Measurements from ENCODE around the gene ACTR3C. TPM values are rescaled to one million over a fixed set of nuclear protein-coding genes. Genes with fewer than 3 reads are reported as not detected.
A peak's percentile ranks its signal among the peaks of the same experiment; 100 is the strongest.

ACTR3C gene
- total and polyA plus RNA-seq, 2 experiments from 2014 or later = 1.5 to 3.5 TPM

DNA sequence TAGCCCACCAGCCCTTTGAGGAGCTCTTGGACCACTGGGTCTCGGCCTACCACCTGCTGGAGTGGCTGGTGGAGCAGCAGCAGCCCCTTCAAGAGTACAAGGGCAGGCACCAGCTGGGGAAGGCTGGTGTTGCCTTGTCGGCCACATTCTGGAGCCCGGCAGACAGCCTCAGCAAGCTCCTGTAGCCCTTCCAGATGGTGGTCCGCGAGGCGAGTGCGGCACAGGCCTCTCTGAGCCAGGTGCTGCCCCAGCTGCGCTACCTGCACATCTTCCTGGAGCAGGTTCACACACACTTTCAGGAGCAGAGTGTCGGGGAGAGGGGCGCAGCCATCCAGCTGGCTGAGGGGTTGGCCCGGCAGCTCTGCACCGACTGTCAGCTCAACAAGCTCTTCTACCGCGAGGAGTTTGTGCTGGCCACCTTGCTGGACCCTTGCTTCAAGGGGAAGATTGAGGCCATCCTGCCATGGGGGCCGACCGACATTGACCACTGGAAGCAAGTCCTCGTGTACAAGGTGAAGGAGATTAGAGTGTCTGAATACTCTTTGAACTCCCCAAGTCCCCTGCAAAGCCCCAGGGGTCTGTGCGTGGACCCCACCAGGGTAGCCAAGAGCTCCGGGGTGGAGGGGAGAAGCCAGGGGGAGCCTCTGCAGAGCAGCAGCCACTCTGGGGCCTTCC, 7.0 kb upstream of the ACTR3C start (continued):
- TF ChIP-seq, protein P1, sequence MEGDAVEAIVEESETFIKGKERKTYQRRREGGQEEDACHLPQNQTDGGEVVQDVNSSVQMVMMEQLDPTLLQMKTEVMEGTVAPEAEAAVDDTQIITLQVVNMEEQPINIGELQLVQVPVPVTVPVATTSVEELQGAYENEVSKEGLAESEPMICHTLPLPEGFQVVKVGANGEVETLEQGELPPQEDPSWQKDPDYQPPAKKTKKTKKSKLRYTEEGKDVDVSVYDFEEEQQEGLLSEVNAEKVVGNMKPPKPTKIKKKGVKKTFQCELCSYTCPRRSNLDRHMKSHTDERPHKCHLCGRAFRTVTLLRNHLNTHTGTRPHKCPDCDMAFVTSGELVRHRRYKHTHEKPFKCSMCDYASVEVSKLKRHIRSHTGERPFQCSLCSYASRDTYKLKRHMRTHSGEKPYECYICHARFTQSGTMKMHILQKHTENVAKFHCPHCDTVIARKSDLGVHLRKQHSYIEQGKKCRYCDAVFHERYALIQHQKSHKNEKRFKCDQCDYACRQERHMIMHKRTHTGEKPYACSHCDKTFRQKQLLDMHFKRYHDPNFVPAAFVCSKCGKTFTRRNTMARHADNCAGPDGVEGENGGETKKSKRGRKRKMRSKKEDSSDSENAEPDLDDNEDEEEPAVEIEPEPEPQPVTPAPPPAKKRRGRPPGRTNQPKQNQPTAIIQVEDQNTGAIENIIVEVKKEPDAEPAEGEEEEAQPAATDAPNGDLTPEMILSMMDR (conservative IDR thresholded peaks at IDR 0.05; ENCODE audit: low read depth in 2 of 2) = no peak

DNA sequence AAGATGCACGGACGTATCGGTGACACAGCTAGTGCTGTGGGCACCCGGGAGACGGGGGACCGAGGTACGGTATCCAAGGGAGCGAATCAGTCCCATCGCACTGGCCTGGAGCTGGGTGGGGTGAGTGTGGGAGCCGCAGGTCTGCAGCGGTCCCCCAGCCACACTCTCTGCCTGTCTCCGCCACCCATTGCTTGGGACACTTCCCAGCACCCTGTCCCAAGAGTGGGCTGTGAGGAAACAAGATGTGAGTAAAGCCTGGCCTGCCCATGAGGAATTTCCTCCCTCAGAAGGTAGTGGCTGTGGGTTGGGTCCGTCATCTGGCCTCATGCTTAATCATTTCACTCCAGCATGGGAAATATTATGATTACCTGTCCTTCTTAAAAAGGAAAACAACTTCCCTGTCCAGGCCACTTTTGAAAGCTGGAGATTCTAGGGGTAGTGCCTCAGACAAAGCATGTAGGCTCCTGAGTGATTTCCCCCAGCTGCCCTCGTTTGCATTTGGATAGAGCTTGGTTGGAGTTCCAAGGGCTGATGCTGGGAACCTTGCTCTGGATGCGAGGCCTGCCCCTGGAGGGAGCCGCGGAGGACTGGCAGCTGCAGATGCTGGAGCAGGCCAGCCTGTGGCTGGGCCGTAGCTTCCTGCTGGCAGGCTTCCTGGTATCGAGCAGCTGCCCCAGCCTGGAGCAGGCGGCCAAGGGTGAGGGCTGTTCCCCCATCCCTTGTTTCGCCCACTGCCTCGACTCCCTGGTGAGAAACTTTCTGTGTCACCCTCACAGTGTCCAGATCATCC, 6.2 kb upstream of the ACTR3C start:
- H3F3A ChIP-seq (replicated peaks; ENCODE audit: low read depth) = peaks cover 22% of the 10 kb centered on the region
- H3K4me1 ChIP-seq (ENCODE audit: insufficient read depth) = peaks cover 35% of the 10 kb centered on the region
- peak; percentile 93 for DNase-seq (ENCODE audit: low spot score)
- peaks cover 58% of the 10 kb centered on the region for H3K36me3 Mint-ChIP-seq (ENCODE audit: low read depth)
- no peaks in the 10 kb centered on the region; the same call in 2 of the 3 replicates for H3K9me3 Mint-ChIP-seq
- H4K20me1 ChIP-seq (replicated peaks; ENCODE audit: insufficient read depth) = no peaks in the 10 kb centered on the region
- H3K4me1 Mint-ChIP-seq = peaks cover 45% of the 10 kb centered on the region
- no peaks in the 10 kb centered on the region for H3K9me2 ChIP-seq (ENCODE audit: insufficient read depth)
- peak; percentile 97 for ATAC-seq
- peak overlapping the region; percentile 11; the same call in 1 of the 3 replicates for H3K4me3 Mint-ChIP-seq
- H3K27me3 ChIP-seq (ENCODE audit: insufficient read depth) = no peaks in the 10 kb centered on the region
- peaks cover 18% of the 10 kb centered on the region for H3K27me3 Mint-ChIP-seq (ENCODE audit: insufficient read depth, low read depth, poor library complexity)
- peak overlapping the region; percentile 95 for H3K27ac ChIP-seq (ENCODE audit: low read depth)
- H3K27ac Mint-ChIP-seq = peak overlapping the region; percentile 93
- peaks cover 44% of the 10 kb centered on the region for H3K79me2 ChIP-seq (replicated peaks; ENCODE audit: insufficient read depth)
- TF ChIP-seq, protein P1 (conservative IDR thresholded peaks at IDR 0.05; ENCODE audit: low read depth in 2 of 2) = 0 out of 4 replicates have a peak, but pooled peaks of 1 of the 2 experiments have one; percentile 5
- TF ChIP-seq, protein P2, sequence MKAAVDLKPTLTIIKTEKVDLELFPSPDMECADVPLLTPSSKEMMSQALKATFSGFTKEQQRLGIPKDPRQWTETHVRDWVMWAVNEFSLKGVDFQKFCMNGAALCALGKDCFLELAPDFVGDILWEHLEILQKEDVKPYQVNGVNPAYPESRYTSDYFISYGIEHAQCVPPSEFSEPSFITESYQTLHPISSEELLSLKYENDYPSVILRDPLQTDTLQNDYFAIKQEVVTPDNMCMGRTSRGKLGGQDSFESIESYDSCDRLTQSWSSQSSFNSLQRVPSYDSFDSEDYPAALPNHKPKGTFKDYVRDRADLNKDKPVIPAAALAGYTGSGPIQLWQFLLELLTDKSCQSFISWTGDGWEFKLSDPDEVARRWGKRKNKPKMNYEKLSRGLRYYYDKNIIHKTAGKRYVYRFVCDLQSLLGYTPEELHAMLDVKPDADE (IDR thresholded peaks at IDR 0.05) = no peak
- TF ChIP-seq, protein P3, sequence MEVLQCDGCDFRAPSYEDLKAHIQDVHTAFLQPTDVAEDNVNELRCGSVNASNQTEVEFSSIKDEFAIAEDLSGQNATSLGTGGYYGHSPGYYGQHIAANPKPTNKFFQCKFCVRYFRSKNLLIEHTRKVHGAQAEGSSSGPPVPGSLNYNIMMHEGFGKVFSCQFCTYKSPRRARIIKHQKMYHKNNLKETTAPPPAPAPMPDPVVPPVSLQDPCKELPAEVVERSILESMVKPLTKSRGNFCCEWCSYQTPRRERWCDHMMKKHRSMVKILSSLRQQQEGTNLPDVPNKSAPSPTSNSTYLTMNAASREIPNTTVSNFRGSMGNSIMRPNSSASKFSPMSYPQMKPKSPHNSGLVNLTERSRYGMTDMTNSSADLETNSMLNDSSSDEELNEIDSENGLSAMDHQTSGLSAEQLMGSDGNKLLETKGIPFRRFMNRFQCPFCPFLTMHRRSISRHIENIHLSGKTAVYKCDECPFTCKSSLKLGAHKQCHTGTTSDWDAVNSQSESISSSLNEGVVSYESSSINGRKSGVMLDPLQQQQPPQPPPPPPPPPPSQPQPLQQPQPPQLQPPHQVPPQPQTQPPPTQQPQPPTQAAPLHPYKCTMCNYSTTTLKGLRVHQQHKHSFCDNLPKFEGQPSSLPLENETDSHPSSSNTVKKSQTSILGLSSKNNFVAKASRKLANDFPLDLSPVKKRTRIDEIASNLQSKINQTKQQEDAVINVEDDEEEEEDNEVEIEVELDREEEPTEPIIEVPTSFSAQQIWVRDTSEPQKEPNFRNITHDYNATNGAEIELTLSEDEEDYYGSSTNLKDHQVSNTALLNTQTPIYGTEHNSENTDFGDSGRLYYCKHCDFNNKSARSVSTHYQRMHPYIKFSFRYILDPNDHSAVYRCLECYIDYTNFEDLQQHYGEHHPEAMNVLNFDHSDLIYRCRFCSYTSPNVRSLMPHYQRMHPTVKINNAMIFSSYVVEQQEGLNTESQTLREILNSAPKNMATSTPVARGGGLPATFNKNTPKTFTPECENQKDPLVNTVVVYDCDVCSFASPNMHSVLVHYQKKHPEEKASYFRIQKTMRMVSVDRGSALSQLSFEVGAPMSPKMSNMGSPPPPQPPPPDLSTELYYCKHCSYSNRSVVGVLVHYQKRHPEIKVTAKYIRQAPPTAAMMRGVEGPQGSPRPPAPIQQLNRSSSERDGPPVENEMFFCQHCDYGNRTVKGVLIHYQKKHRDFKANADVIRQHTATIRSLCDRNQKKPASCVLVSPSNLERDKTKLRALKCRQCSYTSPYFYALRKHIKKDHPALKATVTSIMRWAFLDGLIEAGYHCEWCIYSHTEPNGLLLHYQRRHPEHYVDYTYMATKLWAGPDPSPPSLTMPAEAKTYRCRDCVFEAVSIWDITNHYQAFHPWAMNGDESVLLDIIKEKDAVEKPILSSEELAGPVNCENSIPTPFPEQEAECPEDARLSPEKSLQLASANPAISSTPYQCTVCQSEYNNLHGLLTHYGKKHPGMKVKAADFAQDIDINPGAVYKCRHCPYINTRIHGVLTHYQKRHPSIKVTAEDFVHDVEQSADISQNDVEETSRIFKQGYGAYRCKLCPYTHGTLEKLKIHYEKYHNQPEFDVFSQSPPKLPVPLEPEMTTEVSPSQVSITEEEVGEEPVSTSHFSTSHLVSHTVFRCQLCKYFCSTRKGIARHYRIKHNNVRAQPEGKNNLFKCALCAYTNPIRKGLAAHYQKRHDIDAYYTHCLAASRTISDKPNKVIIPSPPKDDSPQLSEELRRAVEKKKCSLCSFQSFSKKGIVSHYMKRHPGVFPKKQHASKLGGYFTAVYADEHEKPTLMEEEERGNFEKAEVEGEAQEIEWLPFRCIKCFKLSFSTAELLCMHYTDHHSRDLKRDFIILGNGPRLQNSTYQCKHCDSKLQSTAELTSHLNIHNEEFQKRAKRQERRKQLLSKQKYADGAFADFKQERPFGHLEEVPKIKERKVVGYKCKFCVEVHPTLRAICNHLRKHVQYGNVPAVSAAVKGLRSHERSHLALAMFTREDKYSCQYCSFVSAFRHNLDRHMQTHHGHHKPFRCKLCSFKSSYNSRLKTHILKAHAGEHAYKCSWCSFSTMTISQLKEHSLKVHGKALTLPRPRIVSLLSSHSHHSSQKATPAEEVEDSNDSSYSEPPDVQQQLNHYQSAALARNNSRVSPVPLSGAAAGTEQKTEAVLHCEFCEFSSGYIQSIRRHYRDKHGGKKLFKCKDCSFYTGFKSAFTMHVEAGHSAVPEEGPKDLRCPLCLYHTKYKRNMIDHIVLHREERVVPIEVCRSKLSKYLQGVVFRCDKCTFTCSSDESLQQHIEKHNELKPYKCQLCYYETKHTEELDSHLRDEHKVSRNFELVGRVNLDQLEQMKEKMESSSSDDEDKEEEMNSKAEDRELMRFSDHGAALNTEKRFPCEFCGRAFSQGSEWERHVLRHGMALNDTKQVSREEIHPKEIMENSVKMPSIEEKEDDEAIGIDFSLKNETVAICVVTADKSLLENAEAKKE (CRISPR knock-in tag; IDR thresholded peaks at IDR 0.05) = peak; percentile 89
- peak overlapping the region; percentile 28; the same call in 1 of the 2 replicates for H3K4me3 ChIP-seq
- H2AFZ ChIP-seq = no peak overlapping the region
- peaks cover 32% of the 10 kb centered on the region for H3K36me3 ChIP-seq (ENCODE audit: insufficient read depth)
- H3K4me2 ChIP-seq = peak overlapping the region; percentile 58; the same call in 1 of the 2 replicates
